Measurements from ENCODE around the gene CDH4.

CDH4 gene

GRCh38 chr20:61543931-61544745 lies 292.1 kb downstream of the CDH4 start:
- H2AK5ac ChIP-seq (ENCODE audit: low read length) = no peak overlapping the region
- no peak overlapping the region for H3K56ac ChIP-seq (ENCODE audit: low read length)
- WGBS (ENCODE audit: extremely low coverage, insufficient coverage, low lambda C conversion rate) = no CpG with 5 or more reads among the region's 34 CpGs
- H4K5ac ChIP-seq (ENCODE audit: low read length) = no peak overlapping the region
- H3K23ac ChIP-seq (ENCODE audit: low read length) = no peak overlapping the region
- no peak overlapping the region for H3K4me2 ChIP-seq (ENCODE audit: low read length)
- no peaks in the 10 kb centered on the region for H3K36me3 ChIP-seq (ENCODE audit: control insufficient read depth, insufficient read depth, low read length)
- H2BK15ac ChIP-seq (replicated peaks; ENCODE audit: low read depth) = no peak overlapping the region
- H3K9ac ChIP-seq (ENCODE audit: low read length) = no peak overlapping the region
- H3K18ac ChIP-seq (ENCODE audit: low read length) = no peak overlapping the region
- H3K27me3 ChIP-seq (ENCODE audit: insufficient read depth, low read length, poor library complexity) = no peaks in the 10 kb centered on the region
- H3K4ac ChIP-seq (ENCODE audit: low read depth, low read length) = no peak overlapping the region
- no peak overlapping the region for H3K4me3 ChIP-seq (ENCODE audit: low read length)
- H3K79me1 ChIP-seq (ENCODE audit: low read length) = no peaks in the 10 kb centered on the region
- no peak for DNase-seq
- no peak overlapping the region for H4K8ac ChIP-seq (ENCODE audit: low read depth, low read length)
- no peak overlapping the region for H3K27ac ChIP-seq (ENCODE audit: low read depth, low read length)
- no peak overlapping the region for H2BK120ac ChIP-seq (ENCODE audit: low read depth, low read length)
- no peaks in the 10 kb centered on the region for H3K4me1 ChIP-seq (ENCODE audit: control insufficient read depth, low read depth, low read length)
- no peak overlapping the region for H2BK5ac ChIP-seq (ENCODE audit: low read length)
- H3K79me2 ChIP-seq (ENCODE audit: control insufficient read depth, insufficient read depth, low read length) = no peaks in the 10 kb centered on the region

DNA sequence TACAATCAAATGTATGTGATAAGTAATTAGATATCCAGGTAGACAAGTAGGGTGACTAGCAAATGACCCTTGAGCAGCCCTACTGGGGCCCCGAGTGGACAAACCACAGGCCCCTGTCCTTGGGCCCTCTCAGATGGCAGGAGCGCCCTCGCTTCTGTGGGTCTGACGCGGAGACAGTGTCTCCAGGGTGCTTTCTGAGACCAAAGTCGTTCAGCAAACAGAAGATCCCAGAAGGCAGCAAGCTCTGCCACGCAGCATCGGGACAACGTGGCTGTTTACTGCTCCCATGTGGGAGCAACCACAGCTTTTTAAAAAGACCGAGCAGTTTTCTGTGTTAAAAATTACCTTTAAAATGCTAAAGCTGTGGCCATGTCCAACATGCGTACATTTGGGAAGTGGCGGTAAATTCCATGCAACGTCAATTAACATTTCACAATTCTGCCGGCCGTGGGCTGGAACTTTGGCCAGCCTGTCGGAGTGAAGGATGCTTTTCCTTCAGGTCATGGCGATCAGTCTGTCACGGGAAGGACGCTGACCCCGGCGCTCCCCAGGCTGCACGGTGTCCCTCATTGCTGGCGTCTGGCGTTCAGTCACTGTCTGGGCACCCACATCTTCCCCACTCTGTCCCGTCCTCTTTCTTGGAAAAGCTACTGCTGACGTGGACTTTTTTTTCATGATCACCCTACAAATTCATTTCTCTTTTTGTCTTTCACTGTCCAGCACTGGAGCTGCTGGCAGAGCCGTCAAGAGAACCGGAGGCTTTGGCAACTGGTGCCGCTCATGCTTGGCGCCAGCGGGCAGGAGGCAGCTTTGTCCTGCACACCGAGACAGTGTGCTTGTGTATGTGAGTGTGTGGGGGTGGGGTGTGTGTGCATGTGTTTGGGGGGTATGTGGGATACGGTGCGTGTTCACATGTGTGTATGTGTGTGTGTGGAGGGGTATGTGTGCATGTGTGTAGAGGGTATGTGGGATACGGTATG lies 293.1 kb downstream of the CDH4 start:
- H3K4ac ChIP-seq (ENCODE audit: low read depth, low read length) = no peak overlapping the region
- no peak overlapping the region for H2BK15ac ChIP-seq (replicated peaks; ENCODE audit: low read depth)
- H3K9ac ChIP-seq (ENCODE audit: low read length) = no peak overlapping the region
- no peak overlapping the region for H4K8ac ChIP-seq (ENCODE audit: low read depth, low read length)
- H3K18ac ChIP-seq (ENCODE audit: low read length) = no peak overlapping the region
- no peaks in the 10 kb centered on the region for H3K36me3 ChIP-seq (ENCODE audit: control insufficient read depth, insufficient read depth, low read length)
- no peaks in the 10 kb centered on the region for H3K79me2 ChIP-seq (ENCODE audit: control insufficient read depth, insufficient read depth, low read length)
- no peak overlapping the region for H3K56ac ChIP-seq (ENCODE audit: low read length)
- no peak overlapping the region for H4K5ac ChIP-seq (ENCODE audit: low read length)
- no peak overlapping the region for H3K4me3 ChIP-seq (ENCODE audit: low read length)
- H2BK5ac ChIP-seq (ENCODE audit: low read length) = no peak overlapping the region
- H3K23ac ChIP-seq (ENCODE audit: low read length) = no peak overlapping the region
- H3K27me3 ChIP-seq (ENCODE audit: insufficient read depth, low read length, poor library complexity) = no peaks in the 10 kb centered on the region
- H2AK5ac ChIP-seq (ENCODE audit: low read length) = no peak overlapping the region
- H3K27ac ChIP-seq (ENCODE audit: low read depth, low read length) = no peak overlapping the region
- WGBS (ENCODE audit: extremely low coverage, insufficient coverage, low lambda C conversion rate) = 100% methylated on average over 3 of the region's 35 CpGs
- no peaks in the 10 kb centered on the region for H3K79me1 ChIP-seq (ENCODE audit: low read length)
- no peak overlapping the region for H3K4me2 ChIP-seq (ENCODE audit: low read length)
- no peak overlapping the region for H2BK120ac ChIP-seq (ENCODE audit: low read depth, low read length)
- no peak for DNase-seq
- no peaks in the 10 kb centered on the region for H3K4me1 ChIP-seq (ENCODE audit: control insufficient read depth, low read depth, low read length)

GRCh38 chr20:61546641-61547040 lies 294.6 kb downstream of the CDH4 start:
- no peak overlapping the region for H3K9ac ChIP-seq (ENCODE audit: low read length)
- H3K4me2 ChIP-seq (ENCODE audit: low read length) = no peak overlapping the region
- no peaks in the 10 kb centered on the region for H3K79me1 ChIP-seq (ENCODE audit: low read length)
- no peak overlapping the region for H2AK5ac ChIP-seq (ENCODE audit: low read length)
- H2BK5ac ChIP-seq (ENCODE audit: low read length) = no peak overlapping the region
- no peaks in the 10 kb centered on the region for H3K4me1 ChIP-seq (ENCODE audit: control insufficient read depth, low read depth, low read length)
- no peak overlapping the region for H3K4ac ChIP-seq (ENCODE audit: low read depth, low read length)
- H3K27ac ChIP-seq (ENCODE audit: low read depth, low read length) = no peak overlapping the region
- no peaks in the 10 kb centered on the region for H3K36me3 ChIP-seq (ENCODE audit: control insufficient read depth, insufficient read depth, low read length)
- H4K5ac ChIP-seq (ENCODE audit: low read length) = no peak overlapping the region
- no peak overlapping the region for H3K23ac ChIP-seq (ENCODE audit: low read length)
- H3K56ac ChIP-seq (ENCODE audit: low read length) = no peak overlapping the region
- WGBS (ENCODE audit: extremely low coverage, insufficient coverage, low lambda C conversion rate) = no CpG with 5 or more reads among the region's 12 CpGs
- no peak overlapping the region for H3K18ac ChIP-seq (ENCODE audit: low read length)
- H4K8ac ChIP-seq (ENCODE audit: low read depth, low read length) = no peak overlapping the region
- H2BK120ac ChIP-seq (ENCODE audit: low read depth, low read length) = no peak overlapping the region
- H2BK15ac ChIP-seq (replicated peaks; ENCODE audit: low read depth) = no peak overlapping the region
- no peak for DNase-seq
- no peaks in the 10 kb centered on the region for H3K27me3 ChIP-seq (ENCODE audit: insufficient read depth, low read length, poor library complexity)
- H3K79me2 ChIP-seq (ENCODE audit: control insufficient read depth, insufficient read depth, low read length) = no peaks in the 10 kb centered on the region
- no peak overlapping the region for H3K4me3 ChIP-seq (ENCODE audit: low read length)

- Histone ChIP-seq H4K8ac (ENCODE audit: low read depth, low read length) (no peak overlapping the region), H2BK15ac (replicated peaks; ENCODE audit: low read depth) (no peak overlapping the region), H3K27me3 (ENCODE audit: insufficient read depth, low read length, poor library complexity) (no peaks in the 10 kb centered on the region), H3K56ac (ENCODE audit: low read length) (no peak overlapping the region), H3K79me1 (ENCODE audit: low read length) (no peaks in the 10 kb centered on the region), H3K4ac (ENCODE audit: low read depth, low read length) (no peak overlapping the region), H3K9ac (ENCODE audit: low read length) (no peak overlapping the region), H3K4me3 (ENCODE audit: low read length) (no peak overlapping the region), H3K4me1 (ENCODE audit: control insufficient read depth, low read depth, low read length) (no peaks in the 10 kb centered on the region), H3K4me2 (ENCODE audit: low read length) (no peak overlapping the region), H2AK5ac (ENCODE audit: low read length) (no peak overlapping the region), H4K5ac (ENCODE audit: low read length) (no peak overlapping the region), H3K27ac (ENCODE audit: low read depth, low read length) (no peak overlapping the region), H3K79me2 (ENCODE audit: control insufficient read depth, insufficient read depth, low read length) (no peaks in the 10 kb centered on the region), H2BK5ac (ENCODE audit: low read length) (no peak overlapping the region), H2BK120ac (ENCODE audit: low read depth, low read length) (no peak overlapping the region), H3K36me3 (ENCODE audit: control insufficient read depth, insufficient read depth, low read length) (no peaks in the 10 kb centered on the region), H3K18ac (ENCODE audit: low read length) (no peak overlapping the region), H3K23ac (ENCODE audit: low read length) (no peak overlapping the region)
- no CpG with 5 or more reads among the region's 4 CpGs for WGBS (ENCODE audit: extremely low coverage, insufficient coverage, low lambda C conversion rate)
- DNase-seq = no peak
These were observed 296.0 kb downstream of the CDH4 start for GRCh38 chr20:61548069-61548468.

GRCh38 chr20:61549865-61550264 lies 297.8 kb downstream of the CDH4 start:
- DNase-seq = no peak
- no peaks in the 10 kb centered on the region for H3K27me3 ChIP-seq (ENCODE audit: insufficient read depth, low read length, poor library complexity)
- H3K36me3 ChIP-seq (ENCODE audit: control insufficient read depth, insufficient read depth, low read length) = no peaks in the 10 kb centered on the region
- no peak overlapping the region for H3K4ac ChIP-seq (ENCODE audit: low read depth, low read length)
- H2BK15ac ChIP-seq (replicated peaks; ENCODE audit: low read depth) = no peak overlapping the region
- no peak overlapping the region for H2BK120ac ChIP-seq (ENCODE audit: low read depth, low read length)
- H3K4me1 ChIP-seq (ENCODE audit: control insufficient read depth, low read depth, low read length) = no peaks in the 10 kb centered on the region
- no peak overlapping the region for H3K23ac ChIP-seq (ENCODE audit: low read length)
- no peak overlapping the region for H2AK5ac ChIP-seq (ENCODE audit: low read length)
- no peaks in the 10 kb centered on the region for H3K79me1 ChIP-seq (ENCODE audit: low read length)
- no CpG with 5 or more reads among the region's 2 CpGs for WGBS (ENCODE audit: extremely low coverage, insufficient coverage, low lambda C conversion rate)
- no peak overlapping the region for H3K4me2 ChIP-seq (ENCODE audit: low read length)
- H2BK5ac ChIP-seq (ENCODE audit: low read length) = no peak overlapping the region
- no peak overlapping the region for H4K5ac ChIP-seq (ENCODE audit: low read length)
- no peak overlapping the region for H3K27ac ChIP-seq (ENCODE audit: low read depth, low read length)
- no peak overlapping the region for H3K4me3 ChIP-seq (ENCODE audit: low read length)
- H3K9ac ChIP-seq (ENCODE audit: low read length) = no peak overlapping the region
- no peak overlapping the region for H3K56ac ChIP-seq (ENCODE audit: low read length)
- no peaks in the 10 kb centered on the region for H3K79me2 ChIP-seq (ENCODE audit: control insufficient read depth, insufficient read depth, low read length)
- no peak overlapping the region for H4K8ac ChIP-seq (ENCODE audit: low read depth, low read length)
- no peak overlapping the region for H3K18ac ChIP-seq (ENCODE audit: low read length)

All from mesendoderm (in vitro differentiated cells).